Body of pancreas (tissue), 4 donors: ENCODE measurements around the gene PNRC2.

Experiments used
- CTCF ChIP-seq, 7 experiments: fragments of 450-650 bp in 4 of 7; fragments of 200-600 bp in 3 of 7; sonication (generic) in 3 of 7; IDR thresholded peaks; one replicate each; pipeline ENCODE4 v1.5.1; 2016 to 2019; ENCODE audit warnings: antibody characterized with exemption in 7 of 7
- POLR2A ChIP-seq, 3 donors: fragments of 450-650 bp; IDR thresholded peaks; one replicate each; pipeline ENCODE4 v1.6.1; 2016; ENCODE audit warnings: antibody characterized with exemption in 3 of 3, mild to moderate bottlenecking in 2 of 3

GRCh38 chr1:23925279-23925678, 34.3 kb upstream of the PNRC2 start:
- TF ChIP-seq CTCF (IDR thresholded peaks at IDR 0.05) (no peak), POLR2A (IDR thresholded peaks at IDR 0.05) (no peak)
